Stomach (tissue), 4 donors: ENCODE measurements around the gene HOXB6.

Source experiments
- CTCF ChIP-seq, 7 experiments: fragments of 450-650 bp in 4 of 7; fragments of 200-600 bp in 3 of 7; sonication (generic) in 3 of 7; IDR thresholded peaks; one replicate each; pipeline ENCODE4 v1.5.1; 2016 to 2019; ENCODE audit warnings: antibody characterized with exemption in 7 of 7, control low read depth in 2 of 7, mild to moderate bottlenecking in 1 of 7
- EP300 ChIP-seq: sonication (generic); formaldehyde crosslinking; IDR thresholded peaks from one replicate; pipeline ENCODE4 v1.6.1; 2017; ENCODE audit warnings: antibody characterized with exemption
- POLR2A ChIP-seq, 4 donors: fragments of 450-650 bp; IDR thresholded peaks; one replicate each; pipeline ENCODE4 v1.6.1; 2016; ENCODE audit warnings: antibody characterized with exemption in 4 of 4, control low read depth in 2 of 4, mild to moderate bottlenecking in 1 of 4, moderate library complexity in 1 of 4
- POLR2AphosphoS5 ChIP-seq, 3 donors: sonication (generic); formaldehyde crosslinking; IDR thresholded peaks; one replicate each; pipeline ENCODE4 v1.6.1; 2016; ENCODE audit warnings: antibody characterized with exemption in 3 of 3

- no peak for TF ChIP-seq POLR2AphosphoS5 (IDR thresholded peaks at IDR 0.05)
- no peak for TF ChIP-seq CTCF (IDR thresholded peaks at IDR 0.05)
- TF ChIP-seq EP300, result no peak
- TF ChIP-seq POLR2A (IDR thresholded peaks at IDR 0.05), result no peak
These were observed 57.6 kb downstream of the HOXB6 start for GRCh38 chr17:48546924-48547807.
